ENCODE data around the gene ADAR.

The ADAR gene

GRCh38 chr1:154583773-154584172 is 24.2 kb downstream of the ADAR start:
- no peak for DNase-seq

DNA sequence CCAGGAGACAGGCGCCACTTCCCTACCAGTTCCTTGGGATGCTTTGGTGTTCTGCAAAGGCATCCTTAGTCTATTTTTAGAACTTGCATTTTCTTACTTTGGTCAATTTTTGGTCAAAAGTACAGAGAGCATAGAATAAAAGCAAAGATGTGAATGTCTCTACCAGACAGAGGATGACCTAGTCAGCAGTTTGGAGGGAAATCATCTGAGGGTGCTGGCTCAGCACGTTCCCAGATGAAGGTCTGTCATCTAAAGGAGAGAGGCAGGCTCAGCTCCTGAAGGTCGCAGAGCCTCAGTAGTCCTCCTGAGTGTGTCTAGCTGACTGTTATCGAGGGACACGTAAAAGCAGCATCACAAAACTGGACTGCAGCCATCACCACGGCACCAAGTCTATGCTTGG is 25.1 kb downstream of the ADAR start:
- DNase-seq = no peak

DNA sequence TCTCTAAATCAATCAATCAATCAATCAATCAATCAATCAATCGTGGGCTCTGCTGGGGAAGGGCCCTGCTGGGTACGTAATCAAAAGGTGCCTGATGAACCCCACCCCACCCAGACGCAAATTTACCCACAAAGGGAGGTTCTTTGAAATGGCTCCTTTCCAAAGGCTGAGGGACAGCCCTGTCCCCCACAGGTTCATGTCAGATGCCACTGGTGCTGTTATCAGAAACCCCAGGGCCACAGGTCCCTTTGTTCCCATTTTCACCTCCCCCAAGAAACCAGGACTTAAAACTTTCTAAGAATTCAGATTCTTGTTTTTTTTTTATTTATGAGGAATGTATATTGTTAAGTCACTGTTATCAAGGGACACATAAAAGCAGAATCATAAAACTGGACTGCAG is 26.2 kb downstream of the ADAR start:
- no peak for DNase-seq

- DNase-seq = no peak
Measured at GRCh38 chr1:154579374-154579773, 28.6 kb downstream of the ADAR start.

GRCh38 chr1:154578058-154578418 is 29.9 kb downstream of the ADAR start:
- DNase-seq = no peak

GRCh38 chr1:154577346-154578057 is 30.5 kb downstream of the ADAR start:
- DNase-seq = no peak

DNA sequence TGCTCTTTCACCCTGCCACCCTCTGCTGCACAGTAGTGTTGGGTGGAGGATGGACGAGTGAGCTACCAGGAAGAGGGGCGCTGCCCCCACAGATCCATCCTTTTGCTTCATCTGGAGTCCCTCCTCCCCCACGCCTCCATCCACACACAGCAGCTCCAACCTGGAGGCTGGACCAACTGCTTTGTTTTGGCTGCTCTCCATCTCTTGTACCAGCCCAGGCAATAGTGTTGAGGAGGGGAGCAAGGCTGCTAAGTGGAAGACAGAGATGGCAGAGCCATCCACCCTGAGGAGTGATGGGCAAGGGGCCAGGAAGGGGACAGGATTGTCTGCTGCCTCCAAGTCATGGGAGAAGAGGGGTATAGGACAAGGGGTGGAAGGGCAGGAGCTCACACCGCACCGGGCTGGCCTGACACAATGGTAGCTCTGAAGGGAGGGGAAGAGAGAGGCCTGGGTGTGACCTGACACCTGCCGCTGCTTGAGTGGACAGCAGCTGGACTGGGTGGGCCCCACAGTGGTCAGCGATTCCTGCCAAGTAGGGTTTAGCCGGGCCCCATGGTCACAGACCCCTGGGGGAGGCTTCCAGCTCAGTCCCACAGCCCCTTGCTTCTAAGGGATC is 31.9 kb downstream of the ADAR start:
- DNase-seq = no peak

DNA sequence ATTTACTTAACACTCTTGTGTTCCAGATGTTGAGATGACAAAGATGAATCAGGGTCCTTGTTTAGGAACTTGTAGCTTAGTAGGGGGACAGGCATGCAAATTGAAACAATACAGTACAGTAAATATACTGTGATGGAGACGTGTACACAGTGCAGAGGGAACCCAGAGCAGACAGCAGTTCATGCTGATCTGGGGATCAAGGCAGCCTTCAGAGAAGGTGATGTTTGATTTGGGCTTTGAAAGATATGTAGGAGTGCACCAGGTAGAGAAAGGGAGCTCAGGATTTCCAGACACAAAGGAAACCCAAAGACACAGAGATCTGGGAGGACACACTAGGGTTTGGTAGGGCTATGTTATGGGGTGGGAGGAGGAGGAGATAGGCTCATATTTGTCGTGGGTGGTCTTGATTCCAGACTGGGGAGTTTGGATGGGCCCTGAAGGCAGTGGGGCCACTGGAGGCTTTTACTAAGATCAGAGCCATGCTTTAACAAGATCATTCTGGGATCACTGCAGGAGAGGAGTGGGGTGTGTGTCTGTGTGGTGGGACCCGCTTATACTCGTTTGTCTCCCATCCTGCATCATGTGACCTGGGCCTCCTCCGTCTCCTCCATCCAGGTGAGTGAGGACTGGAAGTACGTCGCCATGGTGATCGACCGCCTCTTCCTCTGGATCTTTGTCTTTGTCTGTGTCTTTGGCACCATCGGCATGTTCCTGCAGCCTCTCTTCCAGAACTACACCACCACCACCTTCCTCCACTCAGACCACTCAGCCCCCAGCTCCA is 32.6 kb downstream of the ADAR start:
- no peak for DNase-seq

DNA sequence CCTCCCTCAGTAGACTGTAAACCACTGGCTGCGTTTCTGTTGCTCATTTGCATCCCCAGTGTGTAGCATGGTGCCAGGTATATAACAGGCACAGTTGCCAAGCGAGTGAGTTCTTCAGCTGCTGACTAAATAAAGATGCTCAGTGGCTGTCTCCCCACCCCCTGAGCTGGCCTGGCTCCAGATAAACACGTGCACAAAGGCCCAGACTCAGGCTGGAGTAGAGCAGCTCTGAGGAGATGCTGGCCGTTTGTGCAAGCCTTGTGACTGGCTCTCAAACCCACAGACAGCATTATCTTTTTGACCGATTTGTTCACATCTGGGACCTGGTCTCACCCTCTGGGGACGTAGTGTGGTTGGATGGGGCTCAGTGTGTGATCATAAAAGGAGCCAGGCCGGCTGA is 33.3 kb downstream of the ADAR start:
- DNase-seq = no peak

DNA sequence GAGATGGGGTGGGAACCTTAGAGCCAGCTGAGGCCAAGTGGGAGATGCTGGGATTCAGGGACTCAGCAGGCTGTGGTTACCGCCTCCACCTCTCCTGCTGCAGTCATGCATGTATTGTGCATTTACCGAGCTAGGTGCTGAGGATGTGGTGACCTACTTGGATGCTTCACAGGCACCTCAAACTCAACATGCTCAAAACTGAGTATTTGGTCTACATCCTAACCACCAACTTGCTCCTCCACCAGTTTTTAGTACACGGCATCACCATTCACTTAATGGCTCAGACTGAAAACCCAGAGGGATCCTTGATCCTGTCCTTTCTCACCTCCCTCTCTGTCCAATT is 34.8 kb downstream of the ADAR start:
- no peak for DNase-seq

GRCh38 chr1:154572468-154573167 is 35.4 kb downstream of the ADAR start:
- DNase-seq = no peak

- DNase-seq = no peak
Measured at GRCh38 chr1:154571964-154572288, 36.1 kb downstream of the ADAR start.

GRCh38 chr1:154571244-154571963 is 36.6 kb downstream of the ADAR start:
- DNase-seq = no peak

DNA sequence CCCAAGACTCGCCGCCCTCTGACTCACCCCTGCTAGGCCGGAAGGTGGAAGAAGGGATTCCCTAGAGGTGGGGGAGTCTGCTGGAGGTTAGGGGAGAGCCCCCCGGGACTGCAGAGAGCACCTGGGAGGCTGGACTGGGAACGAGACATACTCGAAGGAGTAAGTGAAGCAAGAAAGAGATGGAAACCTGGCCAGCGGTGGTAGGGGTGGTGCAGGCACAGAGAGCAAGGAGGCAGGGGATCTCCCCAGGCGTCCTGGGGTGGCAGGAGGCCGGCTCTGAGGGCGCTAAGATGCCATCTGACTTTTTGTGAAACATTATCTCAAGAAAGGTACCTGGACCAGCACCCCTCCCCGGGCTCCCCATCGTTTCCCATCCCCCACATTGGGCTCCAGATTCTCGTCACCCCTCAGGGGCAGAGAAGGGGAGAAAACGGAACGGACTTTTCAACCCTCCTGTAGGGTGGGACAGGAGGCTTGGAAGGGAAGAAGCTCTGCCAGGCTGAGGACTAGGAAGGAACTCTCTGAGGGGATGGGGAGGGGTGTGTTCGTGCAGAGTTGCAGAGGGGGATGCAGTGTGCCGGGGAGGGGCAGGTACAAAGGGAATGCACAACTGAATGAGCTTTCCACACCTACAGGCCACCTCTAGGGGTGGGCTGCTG is 39.7 kb downstream of the ADAR start:
- DNase-seq = no peak

DNA sequence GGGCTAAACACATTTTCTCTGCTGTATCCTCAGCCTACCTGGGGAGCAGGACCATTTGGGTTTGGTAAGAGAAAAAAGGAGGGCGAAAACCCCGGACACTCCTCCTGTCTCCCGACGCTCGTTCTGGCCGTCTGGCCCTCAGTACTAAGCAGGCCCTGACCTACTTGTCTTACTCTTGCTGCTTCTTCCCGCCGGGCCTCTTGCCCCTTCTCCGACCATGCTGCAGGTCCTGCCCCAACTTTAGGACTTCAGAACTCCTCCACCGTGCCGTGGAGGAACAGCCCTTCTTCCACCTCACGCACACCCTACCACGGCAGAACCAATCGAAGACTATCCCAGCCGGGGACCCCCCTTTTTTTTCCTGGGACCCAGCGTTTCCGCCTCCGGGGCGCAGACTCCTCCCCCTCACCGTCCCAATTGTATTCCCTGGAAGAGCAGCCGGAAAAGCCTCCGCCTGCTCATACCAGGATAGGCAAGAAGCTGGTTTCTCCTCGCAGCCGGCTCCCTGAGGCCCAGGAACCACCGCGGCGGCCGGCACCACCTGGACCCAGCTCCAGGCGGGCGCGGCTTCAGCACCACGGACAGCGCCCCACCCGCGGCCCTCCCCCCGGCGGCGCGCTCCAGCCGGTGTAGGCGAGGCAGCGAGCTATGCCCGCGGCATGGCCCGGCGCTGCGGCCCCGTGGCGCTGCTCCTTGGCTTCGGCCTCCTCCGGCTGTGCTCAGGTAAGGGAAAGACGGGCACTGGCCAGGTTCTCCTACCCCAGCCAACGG is 40.4 kb downstream of the ADAR start, which contains the start of gene CHRNB2:
Gene CHRNB2, plus strand, starts transcription at position 393 of the 771 bp plus-strand sequence. Its CDS starts 267 bp downstream, at position 660.
- DNase-seq = peak; percentile 63

DNA sequence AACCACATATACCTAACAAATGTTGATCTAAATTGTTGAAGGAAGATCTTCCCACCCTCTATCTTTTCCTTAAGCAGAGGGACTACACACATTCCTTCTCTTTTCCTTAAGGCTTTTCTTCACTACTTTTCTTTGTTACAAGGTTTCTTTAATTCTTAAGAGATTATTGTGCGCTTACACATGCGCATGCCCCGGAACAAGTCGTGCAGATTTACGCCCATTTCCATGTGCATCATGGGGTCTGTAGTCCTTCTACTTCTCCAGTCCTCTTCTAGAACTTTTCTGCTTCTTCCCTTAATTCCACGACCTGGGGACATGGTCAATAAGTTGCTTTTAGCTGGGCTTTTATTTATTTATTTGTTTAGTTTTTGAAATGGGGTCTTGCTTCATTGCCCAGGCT is 42.1 kb downstream of the ADAR start:
- no peak for DNase-seq

GRCh38 chr1:154559466-154560044 is 48.4 kb downstream of the ADAR start:
- peak; percentile 79 for DNase-seq

DNA sequence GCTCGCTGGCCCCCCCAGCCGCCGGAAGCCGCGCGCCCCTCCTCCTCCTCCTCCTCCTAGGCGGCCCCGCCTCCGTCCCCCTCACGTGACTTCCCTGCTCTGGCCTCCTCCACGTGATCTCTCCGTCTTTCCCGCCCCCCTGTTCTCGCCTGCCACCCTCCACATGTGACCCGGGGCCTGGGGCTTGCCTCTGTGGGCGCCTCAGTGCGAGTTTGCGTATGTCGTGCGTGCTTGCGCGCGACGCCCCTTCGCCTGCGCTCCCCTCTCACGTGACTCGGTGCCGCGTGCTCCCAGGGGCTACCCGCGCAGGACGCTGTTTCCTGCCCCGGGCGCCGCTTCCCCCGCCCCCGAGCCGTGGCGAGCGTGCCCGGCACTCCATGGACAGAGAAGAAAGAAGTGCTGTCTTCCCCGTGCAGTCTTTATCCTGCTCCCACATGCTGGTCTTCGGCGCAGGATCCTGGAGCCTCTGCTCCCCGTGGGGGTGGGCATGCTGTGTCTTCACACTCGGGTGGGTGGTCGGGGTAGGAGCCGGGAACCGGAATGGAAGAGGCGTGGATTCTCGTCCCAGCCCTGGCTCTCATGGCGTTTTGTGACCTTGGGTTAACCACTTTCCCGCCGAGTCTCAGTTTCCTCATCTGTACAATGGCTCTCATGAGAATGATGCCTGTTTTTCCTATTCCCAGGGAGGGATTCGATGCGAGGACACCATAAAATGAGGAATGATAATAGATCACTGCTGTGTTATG is 49.1 kb downstream of the ADAR start:
- peak; percentile 99 for DNase-seq

GRCh38 chr1:154557939-154558719 is 49.9 kb downstream of the ADAR start, which contains the start of gene UBE2Q1:
Gene UBE2Q1 (minus strand): TSS chr1:154558662. CDS start chr1:154558553, 109 bp downstream.
- peak; percentile 30 for DNase-seq
